HEK293T (cell line): ENCODE results near the gene DST.

Source experiments
- CTCF ChIA-PET: fragments of 350-600 bp; formaldehyde crosslinking; extraction: SDS; loops from one replicate; lab custom pipeline; 2021; ENCODE audit warnings: antibody characterized with exemption, inconsistent platforms; lab: Yijun Ruan, JAX
- POLR2A ChIA-PET: fragments of 350-600 bp; formaldehyde crosslinking; extraction: SDS; loops from one replicate; lab custom pipeline; 2020; ENCODE audit warnings: antibody characterized with exemption, inconsistent platforms; lab: Yijun Ruan, JAX
- DNase-seq: peaks from one replicate; pipeline ENCODE4 v3.0.0; 2012; ENCODE audit warnings: mixed read lengths; ENCODE audit errors: extremely low spot score
- BHLHE40 ChIP-seq: fragments of 450-650 bp; IDR thresholded peaks from 2 replicates; pipeline ENCODE4 v1.6.1; 2016; ENCODE audit warnings: mild to moderate bottlenecking, moderate library complexity, borderline replicate concordance
- CTBP1 ChIP-seq: fragments of 450-650 bp; IDR thresholded peaks from 2 replicates; pipeline ENCODE4 v1.6.1; 2016; ENCODE audit warnings: borderline replicate concordance
- ELF4 ChIP-seq: fragments of 450-650 bp; IDR thresholded peaks from 2 replicates; pipeline ENCODE4 v1.6.1; 2017; ENCODE audit warnings: antibody characterized with exemption
- FOXA1 ChIP-seq: fragments of 450-650 bp; IDR thresholded peaks from 2 replicates; pipeline ENCODE4 v1.6.1; 2016; ENCODE audit warnings: mild to moderate bottlenecking
- FOXK2 ChIP-seq: fragments of 450-650 bp; IDR thresholded peaks from 2 replicates; pipeline ENCODE4 v1.6.1; 2016; ENCODE audit warnings: mild to moderate bottlenecking
- FOXM1 ChIP-seq: fragments of 450-650 bp; IDR thresholded peaks from 2 replicates; pipeline ENCODE4 v1.6.1; 2017; ENCODE audit warnings: mild to moderate bottlenecking, borderline replicate concordance
- HDGF ChIP-seq: fragments of 450-650 bp; IDR thresholded peaks from 2 replicates; pipeline ENCODE4 v1.6.1; 2017; ENCODE audit warnings: antibody characterized with exemption, borderline replicate concordance
- L3MBTL2 ChIP-seq: fragments of 450-650 bp; conservative IDR thresholded peaks from 2 replicates; pipeline ENCODE4 v1.6.1; 2016; ENCODE audit warnings: mild to moderate bottlenecking
- NFRKB ChIP-seq: fragments of 450-650 bp; IDR thresholded peaks from 2 replicates; pipeline ENCODE4 v1.6.1; 2016; ENCODE audit warnings: mild to moderate bottlenecking, moderate library complexity
- SP1 ChIP-seq: fragments of 450-650 bp; IDR thresholded peaks from 2 replicates; pipeline ENCODE4 v1.6.1; 2017
- SUZ12 ChIP-seq: fragments of 450-650 bp; IDR thresholded peaks from 2 replicates; pipeline ENCODE4 v1.6.1; 2016; ENCODE audit warnings: mild to moderate bottlenecking
- TARDBP ChIP-seq: fragments of 450-650 bp; IDR thresholded peaks from 2 replicates; pipeline ENCODE4 v1.6.1; 2016
- ZNF384 ChIP-seq: fragments of 450-650 bp; IDR thresholded peaks from 2 replicates; pipeline ENCODE4 v1.6.1; 2016
- TF ChIP-seq, protein P1 (sequence below): fragments of 450-650 bp; IDR thresholded peaks from 2 replicates; pipeline ENCODE4 v1.6.1; 2016

Gene DST

DNA sequence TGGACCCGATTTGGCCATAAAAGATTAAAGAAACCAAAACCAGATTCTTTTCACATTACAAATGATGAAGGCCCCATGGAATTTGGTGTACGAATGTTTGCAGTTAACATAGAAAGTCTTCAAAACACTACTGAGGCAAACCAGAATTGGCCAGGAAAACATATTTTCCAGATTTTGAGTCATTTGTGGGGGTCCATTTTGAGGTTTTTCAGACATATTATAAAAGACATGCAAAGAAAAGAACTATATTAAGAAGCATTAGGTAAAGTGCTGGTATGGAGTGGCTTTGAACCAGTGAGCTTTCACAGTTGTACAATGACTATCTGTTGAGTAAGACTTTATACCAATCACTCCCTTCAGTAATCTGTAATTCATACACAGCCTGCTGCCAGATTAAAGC is 226.4 kb downstream of the DST start:
- ChIA-PET POLR2A (no interaction called here), CTCF (no interaction called here)
- no peak for DNase-seq
- TF ChIP-seq, protein P1, sequence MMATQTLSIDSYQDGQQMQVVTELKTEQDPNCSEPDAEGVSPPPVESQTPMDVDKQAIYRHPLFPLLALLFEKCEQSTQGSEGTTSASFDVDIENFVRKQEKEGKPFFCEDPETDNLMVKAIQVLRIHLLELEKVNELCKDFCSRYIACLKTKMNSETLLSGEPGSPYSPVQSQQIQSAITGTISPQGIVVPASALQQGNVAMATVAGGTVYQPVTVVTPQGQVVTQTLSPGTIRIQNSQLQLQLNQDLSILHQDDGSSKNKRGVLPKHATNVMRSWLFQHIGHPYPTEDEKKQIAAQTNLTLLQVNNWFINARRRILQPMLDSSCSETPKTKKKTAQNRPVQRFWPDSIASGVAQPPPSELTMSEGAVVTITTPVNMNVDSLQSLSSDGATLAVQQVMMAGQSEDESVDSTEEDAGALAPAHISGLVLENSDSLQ, result no peak
- TF ChIP-seq ELF4 (no peak), ZNF384 (no peak), SP1 (no peak), CTBP1 (no peak), L3MBTL2 (no peak), HDGF (no peak), FOXK2 (no peak), NFRKB (no peak), FOXM1 (no peak), FOXA1 (no peak), BHLHE40 (no peak), SUZ12 (no peak)

DNA sequence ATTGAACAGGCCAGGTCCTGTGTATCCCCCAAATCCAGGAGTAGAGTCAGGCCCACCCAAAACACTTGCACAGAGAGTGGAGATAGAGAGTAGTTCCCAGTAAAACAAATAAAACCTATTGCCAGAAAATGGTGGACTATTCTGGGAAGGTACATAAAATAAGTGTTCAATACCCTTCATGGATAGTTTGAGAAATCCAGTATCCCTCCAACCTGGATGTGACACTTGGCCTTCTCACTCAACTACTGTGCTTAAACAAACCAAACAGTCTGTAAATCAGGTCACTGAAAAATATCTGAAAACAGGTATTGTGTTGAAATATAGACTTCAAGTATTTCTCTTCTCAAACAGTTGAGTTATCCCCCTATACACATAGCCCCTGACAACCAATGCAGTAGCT is 233.7 kb downstream of the DST start:
- TF ChIP-seq SUZ12 (no peak), TARDBP (no peak), FOXA1 (no peak), ZNF384 (no peak), FOXM1 (no peak), FOXK2 (no peak), NFRKB (no peak)
- no peak for DNase-seq
- ChIA-PET POLR2A (no interaction called here), CTCF (no interaction called here)
